Osteoblast (primary cell): ENCODE results near the gene PPP3CA. TPM values are rescaled to one million over a fixed set of nuclear protein-coding genes. Genes with fewer than 3 reads are reported as not detected.

ENCODE experiments used
- DNase-seq: peaks from one replicate; pipeline ENCODE4 v3.0.0; 2011; ENCODE audit warnings: low spot score, mixed read lengths; ENCODE audit not compliant: insufficient read length; ENCODE audit errors: missing footprints
- H2AFZ ChIP-seq: 2 replicates; pipeline ENCODE4 v1.6.0; 2011; ENCODE audit warnings: mild to moderate bottlenecking, low read length
- H3K27ac ChIP-seq: 2 replicates; pipeline ENCODE4 v1.5.1; 2011; ENCODE audit warnings: mild to moderate bottlenecking, low read depth, low read length, moderate library complexity
- H3K27me3 ChIP-seq: 2 replicates; pipeline ENCODE4 v1.6.0; 2012; ENCODE audit warnings: mild to moderate bottlenecking, control low read depth, inconsistent platforms, low read length, moderate library complexity; ENCODE audit not compliant: insufficient read depth
- H3K36me3 ChIP-seq: 2 replicates; pipeline ENCODE4 v1.5.1; 2011; ENCODE audit warnings: mild to moderate bottlenecking, low read length, control low read depth, moderate library complexity; ENCODE audit not compliant: insufficient read depth
- H3K4me1 ChIP-seq: 2 replicates; pipeline ENCODE4 v1.5.1; 2011; ENCODE audit warnings: mild to moderate bottlenecking, low read length, control low read depth, moderate library complexity; ENCODE audit not compliant: insufficient read depth
- H3K4me2 ChIP-seq: 2 replicates; pipeline ENCODE4 v1.6.0; 2011; ENCODE audit warnings: mild to moderate bottlenecking, low read length; ENCODE audit not compliant: insufficient read depth
- H3K4me3 ChIP-seq: fragments of 200-600 bp; sonication (generic); 3 replicates; pipeline ENCODE4 v1.5.1; 2012; ENCODE audit warnings: mild to moderate bottlenecking, low read length, inconsistent platforms; ENCODE audit not compliant: insufficient read depth
- H3K79me2 ChIP-seq: 2 replicates; pipeline ENCODE4 v1.6.0; 2012; ENCODE audit warnings: mild to moderate bottlenecking, low read length, control low read depth, inconsistent platforms; ENCODE audit not compliant: insufficient read depth
- H3K9me3 ChIP-seq: 2 replicates; pipeline ENCODE4 v1.5.1; 2011; ENCODE audit warnings: low read depth, low read length, control low read depth
- H4K20me1 ChIP-seq: 2 replicates; pipeline ENCODE4 v1.6.0; 2012; ENCODE audit warnings: mild to moderate bottlenecking, low read length, control low read depth; ENCODE audit not compliant: insufficient read depth
- CTCF ChIP-seq: IDR thresholded peaks from 2 replicates; pipeline ENCODE4 v1.5.1; 2011; ENCODE audit warnings: mild to moderate bottlenecking, low read depth, low read length, moderate library complexity; ENCODE audit errors: extremely low read depth
- total RNA-seq: library from RNA; depleted of rRNA; stranded (reverse); fragments of >200 nt; gene quantifications from 2 replicates; pipeline ENCODE4 v1.2.3, GENCODE V29; 2012

PPP3CA gene
- total RNA-seq, 1 donor, result 80.0 TPM

GRCh38 chr4:101283434-101283833 lies 63.9 kb downstream of the PPP3CA start:
- Histone ChIP-seq H3K36me3 (no peaks in the 10 kb centered on the region), H3K4me1 (peaks cover 21% of the 10 kb centered on the region), H3K4me2 (no peak overlapping the region), H3K27me3 (no peaks in the 10 kb centered on the region), H3K9me3 (no peaks in the 10 kb centered on the region), H3K27ac (no peak overlapping the region), H2AFZ (no peak overlapping the region), H4K20me1 (peaks cover 33% of the 10 kb centered on the region), H3K4me3 (no peak overlapping the region), H3K79me2 (peaks cover 69% of the 10 kb centered on the region)
- DNase-seq, result no peak
- no peak for TF ChIP-seq CTCF

GRCh38 chr4:101282076-101282844 lies 65.1 kb downstream of the PPP3CA start:
- Histone ChIP-seq H4K20me1 (peaks cover 30% of the 10 kb centered on the region), H3K36me3 (no peaks in the 10 kb centered on the region), H3K4me3 (no peak overlapping the region), H3K27me3 (no peaks in the 10 kb centered on the region), H3K4me2 (no peak overlapping the region), H3K27ac (no peak overlapping the region), H3K9me3 (no peaks in the 10 kb centered on the region), H2AFZ (no peak overlapping the region), H3K79me2 (peaks cover 66% of the 10 kb centered on the region), H3K4me1 (peaks cover 29% of the 10 kb centered on the region)
- DNase-seq, result no peak
- TF ChIP-seq CTCF, result no peak

GRCh38 chr4:101280866-101281600 lies 66.3 kb downstream of the PPP3CA start:
- Histone ChIP-seq H4K20me1 (peaks cover 24% of the 10 kb centered on the region), H3K36me3 (no peaks in the 10 kb centered on the region), H3K27ac (no peak overlapping the region), H3K4me2 (no peak overlapping the region), H3K4me1 (peaks cover 28% of the 10 kb centered on the region), H2AFZ (no peak overlapping the region), H3K79me2 (peaks cover 69% of the 10 kb centered on the region), H3K9me3 (no peaks in the 10 kb centered on the region), H3K27me3 (no peaks in the 10 kb centered on the region), H3K4me3 (no peak overlapping the region)
- no peak for TF ChIP-seq CTCF
- DNase-seq, result no peak

- H3K4me1 ChIP-seq, result peaks cover 24% of the 10 kb centered on the region
- H3K9me3 ChIP-seq, result no peaks in the 10 kb centered on the region
- peak; percentile 85 for DNase-seq
- no peaks in the 10 kb centered on the region for H3K27me3 ChIP-seq
- peaks cover 13% of the 10 kb centered on the region for H4K20me1 ChIP-seq
- peak overlapping the region; percentile 86 for H3K27ac ChIP-seq
- H3K36me3 ChIP-seq, result no peaks in the 10 kb centered on the region
- H3K79me2 ChIP-seq, result peaks cover 70% of the 10 kb centered on the region
- peak overlapping the region; percentile 38 for H3K4me2 ChIP-seq
- no peak for TF ChIP-seq CTCF
- H2AFZ ChIP-seq, result no peak overlapping the region
- no peak overlapping the region for H3K4me3 ChIP-seq
Observed at GRCh38 chr4:101279377-101279871, 67.9 kb downstream of the PPP3CA start.
